ENCODE measurements around the gene HOOK1.

Gene HOOK1

GRCh38 chr1:59804301-59804700 is 10.4 kb upstream of the HOOK1 start:
- no peak for TF ChIP-seq CTCF (conservative IDR thresholded peaks at IDR 0.05)
- H3K27ac ChIP-seq, result peak overlapping the region; percentile 42; the same call in 1 of the 2 replicates

DNA sequence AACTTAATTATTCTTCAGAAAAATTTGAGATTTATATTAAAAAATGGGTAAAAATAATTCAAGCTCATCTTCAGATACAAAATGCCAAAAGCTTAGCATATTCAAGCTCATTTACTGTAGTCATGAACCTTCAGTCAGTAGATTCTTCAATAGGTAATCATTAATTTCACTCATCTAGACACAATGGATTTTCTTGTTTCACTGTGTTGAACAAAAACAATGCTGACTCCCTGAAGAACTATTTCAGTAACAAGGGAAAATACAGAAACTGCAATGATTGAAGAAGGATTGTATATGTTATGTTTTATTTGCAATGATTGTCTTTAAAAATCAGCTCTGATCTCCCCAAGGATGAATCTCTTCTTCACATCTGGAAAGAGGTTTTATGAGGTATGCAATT is 9.2 kb upstream of the HOOK1 start:
- no peak for TF ChIP-seq CTCF (conservative IDR thresholded peaks at IDR 0.05)
- H3K27ac ChIP-seq, result no peak overlapping the region

GRCh38 chr1:59814180-59814900 is 409 bp upstream of the HOOK1 start:
- no peak for TF ChIP-seq CTCF (conservative IDR thresholded peaks at IDR 0.05)
- peak overlapping the region; percentile 90 for H3K27ac ChIP-seq

DNA sequence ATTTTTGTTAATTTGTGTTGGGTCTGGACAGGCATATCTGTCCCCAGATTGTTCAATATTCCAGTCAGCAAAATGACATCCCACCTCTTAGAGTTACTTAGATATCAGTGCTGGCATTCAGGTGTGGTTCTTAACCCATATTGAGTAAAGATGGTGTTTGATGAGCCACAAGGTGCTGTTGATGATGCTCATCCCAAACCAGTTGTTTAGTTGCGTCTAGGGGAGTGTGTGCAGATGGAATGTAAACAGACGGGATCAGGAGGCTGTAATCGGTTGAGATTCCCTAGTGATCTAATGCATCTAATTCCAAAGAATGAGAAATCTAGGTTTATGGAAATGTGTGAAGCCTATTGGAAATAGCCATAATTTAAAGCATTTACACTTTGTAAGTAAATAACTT is 1.1 kb downstream of the HOOK1 start:
- H3K27ac ChIP-seq, result peak overlapping the region; percentile 90
- TF ChIP-seq CTCF (conservative IDR thresholded peaks at IDR 0.05), result no peak

- H3K27ac ChIP-seq, result peak overlapping the region; percentile 90; the same call in 1 of the 2 replicates
- TF ChIP-seq CTCF (conservative IDR thresholded peaks at IDR 0.05), result no peak
Measured at GRCh38 chr1:59816318-59816878, 1.6 kb downstream of the HOOK1 start.

GRCh38 chr1:59819566-59820438 is 5.1 kb downstream of the HOOK1 start:
- no peak overlapping the region for H3K27ac ChIP-seq
- TF ChIP-seq CTCF (conservative IDR thresholded peaks at IDR 0.05), result no peak

DNA sequence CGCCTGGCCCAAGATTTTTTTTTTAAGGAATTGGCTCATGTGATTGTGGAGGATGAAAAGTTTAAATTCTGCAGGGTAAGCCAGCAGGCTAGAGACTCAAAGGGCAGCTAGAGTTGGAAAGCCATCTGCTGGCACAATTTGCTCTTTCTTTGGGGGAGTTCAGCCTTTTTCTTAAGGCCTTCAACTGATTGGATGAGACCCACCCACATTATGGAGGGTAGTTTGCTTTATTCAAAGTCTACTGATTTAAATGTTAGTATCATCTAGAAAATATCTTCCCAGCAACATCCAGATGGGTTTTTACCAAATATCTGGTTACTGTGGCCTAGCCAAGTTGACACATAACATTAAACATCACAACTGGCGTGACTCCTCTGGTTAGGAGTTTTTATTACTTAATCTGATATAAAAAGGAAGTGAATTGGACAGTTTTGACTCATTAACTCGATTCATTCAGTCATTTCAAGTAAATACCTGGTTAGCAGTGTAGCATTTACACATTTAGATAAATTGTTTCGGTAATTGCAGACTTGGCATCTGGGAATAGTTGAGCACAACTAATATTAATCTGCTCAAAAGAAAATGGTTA is 12.4 kb downstream of the HOOK1 start:
- no peak overlapping the region for H3K27ac ChIP-seq
- TF ChIP-seq CTCF (conservative IDR thresholded peaks at IDR 0.05), result no peak

Measured in VCaP (cell line).